Measurements from ENCODE around the gene RPL11.

RPL11 gene

GRCh38 chr1:23691499-23692307 is at the start of gene RPL11:
Gene RPL11 (plus strand): TSS chr1:23691806. CDS start chr1:23691824, 18 bp downstream.
- TF ChIP-seq BACH2 (CRISPR knock-in tag; IDR thresholded peaks at IDR 0.05; ENCODE audit: borderline replicate concordance) = no peak
- no peak for TF ChIP-seq ZNF8 (CRISPR knock-in tag; IDR thresholded peaks at IDR 0.05)
- 0 out of 2 replicates have a peak, but pooled peaks have one; percentile 43 for TF ChIP-seq ZFP3 (CRISPR knock-in tag; IDR thresholded peaks at IDR 0.05)
- TF ChIP-seq ZNF565 (CRISPR knock-in tag; conservative IDR thresholded peaks at IDR 0.05; ENCODE audit: low read depth) = peak; percentile 57; the same call in 1 of the 2 replicates
- ATAC-seq = peak; percentile 99

GRCh38 chr1:23643736-23644554 is 47.7 kb upstream of the RPL11 start:
- TF ChIP-seq, protein P1, sequence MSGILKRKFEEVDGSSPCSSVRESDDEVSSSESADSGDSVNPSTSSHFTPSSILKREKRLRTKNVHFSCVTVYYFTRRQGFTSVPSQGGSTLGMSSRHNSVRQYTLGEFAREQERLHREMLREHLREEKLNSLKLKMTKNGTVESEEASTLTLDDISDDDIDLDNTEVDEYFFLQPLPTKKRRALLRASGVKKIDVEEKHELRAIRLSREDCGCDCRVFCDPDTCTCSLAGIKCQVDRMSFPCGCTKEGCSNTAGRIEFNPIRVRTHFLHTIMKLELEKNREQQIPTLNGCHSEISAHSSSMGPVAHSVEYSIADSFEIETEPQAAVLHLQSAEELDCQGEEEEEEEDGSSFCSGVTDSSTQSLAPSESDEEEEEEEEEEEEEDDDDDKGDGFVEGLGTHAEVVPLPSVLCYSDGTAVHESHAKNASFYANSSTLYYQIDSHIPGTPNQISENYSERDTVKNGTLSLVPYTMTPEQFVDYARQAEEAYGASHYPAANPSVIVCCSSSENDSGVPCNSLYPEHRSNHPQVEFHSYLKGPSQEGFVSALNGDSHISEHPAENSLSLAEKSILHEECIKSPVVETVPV (CRISPR knock-in tag; IDR thresholded peaks at IDR 0.05) = no peak
- no peak for TF ChIP-seq ESRRG (CRISPR knock-in tag; IDR thresholded peaks at IDR 0.05)
- no peak for TF ChIP-seq TOX (CRISPR knock-in tag; IDR thresholded peaks at IDR 0.05; ENCODE audit: borderline replicate concordance)
- no peak for TF ChIP-seq ZFP30 (CRISPR knock-in tag; IDR thresholded peaks at IDR 0.05)
- no peak for TF ChIP-seq TCF4 (CRISPR knock-in tag; IDR thresholded peaks at IDR 0.05; ENCODE audit: borderline replicate concordance)
- TF ChIP-seq, protein P2, sequence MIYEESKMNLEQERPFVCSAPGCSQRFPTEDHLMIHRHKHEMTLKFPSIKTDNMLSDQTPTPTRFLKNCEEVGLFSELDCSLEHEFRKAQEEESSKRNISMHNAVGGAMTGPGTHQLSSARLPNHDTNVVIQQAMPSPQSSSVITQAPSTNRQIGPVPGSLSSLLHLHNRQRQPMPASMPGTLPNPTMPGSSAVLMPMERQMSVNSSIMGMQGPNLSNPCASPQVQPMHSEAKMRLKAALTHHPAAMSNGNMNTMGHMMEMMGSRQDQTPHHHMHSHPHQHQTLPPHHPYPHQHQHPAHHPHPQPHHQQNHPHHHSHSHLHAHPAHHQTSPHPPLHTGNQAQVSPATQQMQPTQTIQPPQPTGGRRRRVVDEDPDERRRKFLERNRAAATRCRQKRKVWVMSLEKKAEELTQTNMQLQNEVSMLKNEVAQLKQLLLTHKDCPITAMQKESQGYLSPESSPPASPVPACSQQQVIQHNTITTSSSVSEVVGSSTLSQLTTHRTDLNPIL (CRISPR knock-in tag; IDR thresholded peaks at IDR 0.05; ENCODE audit: low read depth) = no peak
- TF ChIP-seq OSR1 (CRISPR knock-in tag; IDR thresholded peaks at IDR 0.05) = no peak
- TF ChIP-seq SNAI2 (CRISPR knock-in tag; IDR thresholded peaks at IDR 0.05) = no peak
- no peak for TF ChIP-seq ZC3H10 (CRISPR knock-in tag; IDR thresholded peaks at IDR 0.05)
- TF ChIP-seq ZFP3 (CRISPR knock-in tag; IDR thresholded peaks at IDR 0.05) = no peak
- no peak for TF ChIP-seq GLIS3 (CRISPR knock-in tag; IDR thresholded peaks at IDR 0.05)
- no peak for TF ChIP-seq BACH2 (CRISPR knock-in tag; IDR thresholded peaks at IDR 0.05; ENCODE audit: borderline replicate concordance)
- TF ChIP-seq POU6F1 (CRISPR knock-in tag; IDR thresholded peaks at IDR 0.05; ENCODE audit: borderline replicate concordance, low read depth) = no peak
- TF ChIP-seq ZNF565 (CRISPR knock-in tag; conservative IDR thresholded peaks at IDR 0.05; ENCODE audit: low read depth) = no peak
- TF ChIP-seq, protein P3, sequence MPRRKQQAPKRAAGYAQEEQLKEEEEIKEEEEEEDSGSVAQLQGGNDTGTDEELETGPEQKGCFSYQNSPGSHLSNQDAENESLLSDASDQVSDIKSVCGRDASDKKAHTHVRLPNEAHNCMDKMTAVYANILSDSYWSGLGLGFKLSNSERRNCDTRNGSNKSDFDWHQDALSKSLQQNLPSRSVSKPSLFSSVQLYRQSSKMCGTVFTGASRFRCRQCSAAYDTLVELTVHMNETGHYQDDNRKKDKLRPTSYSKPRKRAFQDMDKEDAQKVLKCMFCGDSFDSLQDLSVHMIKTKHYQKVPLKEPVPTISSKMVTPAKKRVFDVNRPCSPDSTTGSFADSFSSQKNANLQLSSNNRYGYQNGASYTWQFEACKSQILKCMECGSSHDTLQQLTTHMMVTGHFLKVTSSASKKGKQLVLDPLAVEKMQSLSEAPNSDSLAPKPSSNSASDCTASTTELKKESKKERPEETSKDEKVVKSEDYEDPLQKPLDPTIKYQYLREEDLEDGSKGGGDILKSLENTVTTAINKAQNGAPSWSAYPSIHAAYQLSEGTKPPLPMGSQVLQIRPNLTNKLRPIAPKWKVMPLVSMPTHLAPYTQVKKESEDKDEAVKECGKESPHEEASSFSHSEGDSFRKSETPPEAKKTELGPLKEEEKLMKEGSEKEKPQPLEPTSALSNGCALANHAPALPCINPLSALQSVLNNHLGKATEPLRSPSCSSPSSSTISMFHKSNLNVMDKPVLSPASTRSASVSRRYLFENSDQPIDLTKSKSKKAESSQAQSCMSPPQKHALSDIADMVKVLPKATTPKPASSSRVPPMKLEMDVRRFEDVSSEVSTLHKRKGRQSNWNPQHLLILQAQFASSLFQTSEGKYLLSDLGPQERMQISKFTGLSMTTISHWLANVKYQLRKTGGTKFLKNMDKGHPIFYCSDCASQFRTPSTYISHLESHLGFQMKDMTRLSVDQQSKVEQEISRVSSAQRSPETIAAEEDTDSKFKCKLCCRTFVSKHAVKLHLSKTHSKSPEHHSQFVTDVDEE (CRISPR knock-in tag; IDR thresholded peaks at IDR 0.05) = no peak
- no peak for TF ChIP-seq ZNF70 (CRISPR knock-in tag; IDR thresholded peaks at IDR 0.05)
- no peak for TF ChIP-seq ISL1 (CRISPR knock-in tag; IDR thresholded peaks at IDR 0.05)
- no peak for TF ChIP-seq ZNF8 (CRISPR knock-in tag; IDR thresholded peaks at IDR 0.05)
- ATAC-seq = 0 out of 3 replicates have a peak, but pooled peaks have one; percentile 24

DNA sequence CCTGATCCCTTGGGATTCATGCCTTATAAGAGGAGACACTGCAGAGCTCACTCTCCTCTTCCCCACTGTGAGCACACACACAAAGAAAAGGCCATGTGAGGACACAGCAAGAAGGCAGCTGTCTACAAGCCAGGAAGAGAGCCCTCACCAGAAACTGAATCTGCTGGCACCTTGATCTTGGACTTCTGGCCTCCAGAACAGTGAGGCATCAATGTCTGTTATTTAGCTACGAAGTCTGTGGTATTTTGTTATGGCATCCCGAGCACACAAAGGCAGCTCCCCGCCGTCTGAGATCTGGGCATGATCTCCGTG is 47.1 kb upstream of the RPL11 start:
- ATAC-seq = no peak
- TF ChIP-seq, protein P2 (CRISPR knock-in tag; IDR thresholded peaks at IDR 0.05; ENCODE audit: low read depth) = no peak
- no peak for TF ChIP-seq PPARA (CRISPR knock-in tag; IDR thresholded peaks at IDR 0.05; ENCODE audit: borderline replicate concordance)
- no peak for TF ChIP-seq ZNF565 (CRISPR knock-in tag; conservative IDR thresholded peaks at IDR 0.05; ENCODE audit: low read depth)
- no peak for TF ChIP-seq GLIS3 (CRISPR knock-in tag; IDR thresholded peaks at IDR 0.05)
- TF ChIP-seq TOX (CRISPR knock-in tag; IDR thresholded peaks at IDR 0.05; ENCODE audit: borderline replicate concordance) = no peak
- TF ChIP-seq CSDC2 (CRISPR knock-in tag; IDR thresholded peaks at IDR 0.05) = no peak
- TF ChIP-seq ZNF70 (CRISPR knock-in tag; IDR thresholded peaks at IDR 0.05) = no peak
- no peak for TF ChIP-seq ZFP3 (CRISPR knock-in tag; IDR thresholded peaks at IDR 0.05)
- no peak for TF ChIP-seq BACH2 (CRISPR knock-in tag; IDR thresholded peaks at IDR 0.05; ENCODE audit: borderline replicate concordance)
- TF ChIP-seq POU6F1 (CRISPR knock-in tag; IDR thresholded peaks at IDR 0.05; ENCODE audit: borderline replicate concordance, low read depth) = no peak
- TF ChIP-seq, protein P3 (CRISPR knock-in tag; IDR thresholded peaks at IDR 0.05) = no peak
- no peak for TF ChIP-seq SNAI2 (CRISPR knock-in tag; IDR thresholded peaks at IDR 0.05)
- TF ChIP-seq TCF4 (CRISPR knock-in tag; IDR thresholded peaks at IDR 0.05; ENCODE audit: borderline replicate concordance) = no peak
- TF ChIP-seq ZC3H10 (CRISPR knock-in tag; IDR thresholded peaks at IDR 0.05) = no peak
- TF ChIP-seq ZNF8 (CRISPR knock-in tag; IDR thresholded peaks at IDR 0.05) = no peak
- TF ChIP-seq ESRRG (CRISPR knock-in tag; IDR thresholded peaks at IDR 0.05) = no peak
